Forelimb muscle (tissue), 1 donor: ENCODE measurements around the gene RNF141. TPM values are rescaled to one million over a fixed set of nuclear protein-coding genes. Genes with fewer than 3 reads are reported as not detected.

ENCODE experiments used
- DNase-seq: peaks from one replicate; pipeline ENCODE4 v3.0.0-alpha.2; 2013; ENCODE audit warnings: low read depth
- polyA plus RNA-seq: library from polyadenylated mRNA; unstranded; fragments of 120-200 nt; gene quantifications from one replicate; pipeline ENCODE4 v1.2.1, GENCODE V29; 2013; ENCODE audit not compliant: insufficient read length

RNF141 gene
- polyA plus RNA-seq, result 23.0 TPM

GRCh38 chr11:10540915-10541560 is at the start of gene RNF141:
Gene RNF141, minus strand, starts transcription at chr11:10541187. Its CDS starts 7,029 bp downstream, at chr11:10534158.
- peak; percentile 63 for DNase-seq

GRCh38 chr11:10590218-10590915 is 49.4 kb upstream of the RNF141 start:
- DNase-seq, result no peak

- no peak for DNase-seq
These were observed 47.9 kb upstream of the RNF141 start for GRCh38 chr11:10588904-10589303.

- DNase-seq, result no peak
These were observed 47.0 kb upstream of the RNF141 start for GRCh38 chr11:10587995-10588394.

- DNase-seq, result no peak
These were observed 46.4 kb upstream of the RNF141 start for GRCh38 chr11:10587388-10587787.

- DNase-seq, result no peak
These were observed 43.1 kb upstream of the RNF141 start for GRCh38 chr11:10584071-10584501.

- no peak for DNase-seq
These were observed 40.6 kb upstream of the RNF141 start for GRCh38 chr11:10581481-10582019.

GRCh38 chr11:10580623-10581022 is 39.6 kb upstream of the RNF141 start:
- DNase-seq, result no peak

GRCh38 chr11:10579700-10580099 is 38.7 kb upstream of the RNF141 start:
- DNase-seq, result no peak

- DNase-seq, result no peak
These were observed 35.0 kb upstream of the RNF141 start for GRCh38 chr11:10576035-10576398.

GRCh38 chr11:10575346-10576034 is 34.5 kb upstream of the RNF141 start:
- no peak for DNase-seq

- DNase-seq, result no peak
These were observed 32.6 kb upstream of the RNF141 start for GRCh38 chr11:10573556-10573955.

- DNase-seq, result no peak
These were observed 32.0 kb upstream of the RNF141 start for GRCh38 chr11:10573028-10573427.

GRCh38 chr11:10572533-10572932 is 31.5 kb upstream of the RNF141 start:
- no peak for DNase-seq

GRCh38 chr11:10568486-10568941 is 27.5 kb upstream of the RNF141 start, which contains the start of gene LYVE1:
Gene LYVE1, minus strand, starts transcription at chr11:10568665. Its CDS starts 133 bp downstream, at chr11:10568532.
- DNase-seq, result peak; percentile 38

GRCh38 chr11:10567446-10567845 is 26.5 kb upstream of the RNF141 start:
- DNase-seq, result no peak

- DNase-seq, result no peak
These were observed 25.4 kb upstream of the RNF141 start for GRCh38 chr11:10566257-10566957.

GRCh38 chr11:10565493-10565892 is 24.5 kb upstream of the RNF141 start:
- DNase-seq, result no peak

GRCh38 chr11:10564696-10565318 is 23.8 kb upstream of the RNF141 start:
- no peak for DNase-seq

- no peak for DNase-seq
These were observed 23.0 kb upstream of the RNF141 start for GRCh38 chr11:10564030-10564429.

GRCh38 chr11:10561947-10562346 is 21.0 kb upstream of the RNF141 start:
- DNase-seq, result no peak
